H1 (cell line): Measurements from ENCODE around the gene RELN. TPM values are rescaled to one million over a fixed set of nuclear protein-coding genes. Genes with fewer than 3 reads are reported as not detected.

Experiments
- CTCF ChIA-PET: fragments of 300-600 bp; sonication (Branson Sonifier 250); formaldehyde crosslinking; loops from one replicate; lab custom pipeline; 2021; ENCODE audit not compliant: partially characterized antibody; lab: Charles Lee
- POLR2A ChIA-PET: fragments of 300-600 bp; sonication (Branson Sonifier 250); formaldehyde crosslinking; loops from one replicate; lab custom pipeline; 2021; ENCODE audit warnings: inconsistent platforms; ENCODE audit not compliant: partially characterized antibody; lab: Charles Lee
- DNase-seq, 2 experiments: peaks; one replicate each; pipeline versions ENCODE4 v3.0.0 to v3.0.0-alpha.2; 2010 to 2022; ENCODE audit warnings: low spot score in 2 of 2, low read depth in 1 of 2, mixed read lengths in 1 of 2
- FAIRE-seq: peaks from 2 replicates; lab custom pipeline; 2011; peaks lifted over from hg19 to GRCh38; lab: Jason Lieb, UNC
- H2AFZ ChIP-seq: 2 replicates; pipeline ENCODE4 v1.8.1; 2012; ENCODE audit warnings: low read length, inconsistent platforms
- H2AK5ac ChIP-seq: 2 replicates; pipeline ENCODE4 v1.6.1; 2013; ENCODE audit warnings: low read depth, low read length
- H2BK120ac ChIP-seq: replicated peaks from 2 replicates; pipeline ENCODE3; 2013; ENCODE audit warnings: low read depth, low read length, inconsistent platforms
- H2BK12ac ChIP-seq: 2 replicates; pipeline ENCODE4 v1.6.1; 2013; ENCODE audit warnings: low read depth, low read length
- H2BK15ac ChIP-seq: 2 replicates; pipeline ENCODE4 v1.6.1; 2013; ENCODE audit warnings: low read length
- H2BK20ac ChIP-seq: 2 replicates; pipeline ENCODE4 v1.6.1; 2013; ENCODE audit warnings: low read length
- H2BK5ac ChIP-seq: 2 replicates; pipeline ENCODE4 v1.6.1; 2013; ENCODE audit warnings: low read depth, low read length
- H3K14ac ChIP-seq: 2 replicates; pipeline ENCODE4 v1.6.1; 2013; ENCODE audit warnings: inconsistent platforms; ENCODE audit not compliant: insufficient read length
- H3K18ac ChIP-seq: 2 replicates; pipeline ENCODE4 v1.6.1; 2013; ENCODE audit warnings: low read length; ENCODE audit errors: extremely low read depth
- H3K23ac ChIP-seq: 2 replicates; pipeline ENCODE4 v1.6.1; 2013; ENCODE audit warnings: inconsistent platforms; ENCODE audit not compliant: insufficient read length
- H3K23me2 ChIP-seq: 2 replicates; pipeline ENCODE4 v1.6.1; 2013; ENCODE audit warnings: low read depth, low read length
- H3K27ac ChIP-seq: 2 replicates; pipeline ENCODE4 v1.6.1; 2011; ENCODE audit warnings: low read depth, low read length, inconsistent platforms
- H3K27me3 ChIP-seq, 4 experiments: replicated peaks in 1 of 4; 1 replicate in 1 of 4; 2 replicates in 3 of 4; pipeline versions ENCODE4 v1.6.1 to v1.8.1; 2011 to 2013; ENCODE audit warnings: low read length in 3 of 4, mild to moderate bottlenecking in 3 of 4, inconsistent platforms in 2 of 4, mixed read lengths in 2 of 4, moderate library complexity in 1 of 4; ENCODE audit not compliant: control insufficient read depth in 3 of 4, insufficient read depth in 3 of 4; ENCODE audit errors: extremely low read depth in 1 of 4
- H3K36me3 ChIP-seq, 4 experiments: 2 replicates each; pipeline versions ENCODE4 v1.6.1 to v1.8.1; 2011 to 2013; ENCODE audit warnings: mild to moderate bottlenecking in 4 of 4, low read length in 3 of 4, moderate library complexity in 2 of 4, control low read depth in 1 of 4, inconsistent platforms in 1 of 4; ENCODE audit not compliant: insufficient read depth in 4 of 4, control insufficient read depth in 2 of 4
- H3K4ac ChIP-seq: replicated peaks from 2 replicates; pipeline ENCODE3; 2013; ENCODE audit warnings: low read length, low read depth, mixed read lengths, inconsistent platforms; ENCODE audit not compliant: insufficient read length
- H3K4me1 ChIP-seq, 4 experiments: replicated peaks in 1 of 4; 1 replicate in 1 of 4; 2 replicates in 3 of 4; pipeline versions ENCODE4 v1.6.1 to v1.8.1; 2011 to 2013; ENCODE audit warnings: low read length in 3 of 4, inconsistent platforms in 2 of 4, mixed read lengths in 1 of 4; ENCODE audit not compliant: insufficient read depth in 4 of 4, control insufficient read depth in 3 of 4
- H3K4me2 ChIP-seq, 2 experiments: 2 replicates each; pipeline versions ENCODE4 v1.6.1 to v1.8.1; 2011 to 2013; ENCODE audit warnings: low read depth in 2 of 2, low read length in 2 of 2, control low read depth in 1 of 2, inconsistent platforms in 1 of 2, mild to moderate bottlenecking in 1 of 2; ENCODE audit not compliant: insufficient read depth in 1 of 2
- H3K4me3 ChIP-seq, 4 experiments: fragments of 200-600, 300-600 bp in 1 of 4; sonication (generic), shearing (Covaris generic), sonication (Bioruptor Twin) in 1 of 4; 2 replicates each; pipeline versions ENCODE4 v1.5.1 to v1.8.1; 2011 to 2016; ENCODE audit warnings: low read length in 4 of 4, low read depth in 3 of 4, control low read depth in 2 of 4, inconsistent platforms in 2 of 4, mild to moderate bottlenecking in 2 of 4, mixed read lengths in 1 of 4, moderate library complexity in 1 of 4; ENCODE audit not compliant: insufficient read depth in 2 of 4; ENCODE audit errors: extremely low read depth in 1 of 4
- H3K56ac ChIP-seq: replicated peaks from 2 replicates; pipeline ENCODE3; 2013; ENCODE audit warnings: low read depth, mild to moderate bottlenecking, mixed read lengths, low read length, inconsistent platforms; ENCODE audit not compliant: insufficient read length
- H3K79me1 ChIP-seq: 2 replicates; pipeline ENCODE4 v1.6.1; 2013; ENCODE audit warnings: low read depth, low read length, control low read depth
- H3K79me2 ChIP-seq, 2 experiments: 2 replicates each; pipeline versions ENCODE4 v1.6.1 to v1.8.1; 2012 to 2013; ENCODE audit warnings: low read length in 2 of 2, mild to moderate bottlenecking in 2 of 2, inconsistent platforms in 1 of 2; ENCODE audit not compliant: insufficient read depth in 2 of 2, control insufficient read depth in 1 of 2
- H3K9ac ChIP-seq, 4 experiments: replicated peaks in 1 of 4; 1 replicate in 1 of 4; 2 replicates in 3 of 4; pipeline versions ENCODE4 v1.6.1 to v1.8.1; 2011 to 2013; ENCODE audit warnings: low read depth in 3 of 4, low read length in 3 of 4, control low read depth in 2 of 4, mild to moderate bottlenecking in 2 of 4, moderate library complexity in 2 of 4, inconsistent platforms in 1 of 4; ENCODE audit errors: extremely low read depth in 1 of 4
- H3K9me3 ChIP-seq, 2 experiments: 2 replicates each; pipeline versions ENCODE4 v1.6.1 to v1.8.1; 2012 to 2013; ENCODE audit warnings: mild to moderate bottlenecking in 2 of 2, moderate library complexity in 2 of 2, control low read depth in 1 of 2, inconsistent platforms in 1 of 2, low read depth in 1 of 2, low read length in 1 of 2, mixed read lengths in 1 of 2; ENCODE audit not compliant: insufficient read depth in 2 of 2
- H4K20me1 ChIP-seq, 2 experiments: replicated peaks in 1 of 2; 2 replicates each; pipeline versions ENCODE3 to v1.8.1; 2011 to 2013; ENCODE audit warnings: inconsistent platforms in 2 of 2, low read length in 2 of 2, mild to moderate bottlenecking in 1 of 2; ENCODE audit not compliant: insufficient read depth in 2 of 2, control insufficient read depth in 1 of 2
- H4K5ac ChIP-seq: 2 replicates; pipeline ENCODE4 v1.6.1; 2013; ENCODE audit warnings: low read length, low read depth, mixed read lengths, inconsistent platforms; ENCODE audit not compliant: insufficient read length
- H4K8ac ChIP-seq: 2 replicates; pipeline ENCODE4 v1.8.0; 2013; ENCODE audit warnings: mild to moderate bottlenecking, moderate library complexity, low read length, inconsistent platforms; ENCODE audit not compliant: insufficient read depth; ENCODE audit errors: extremely low read depth
- H4K91ac ChIP-seq: replicated peaks from 2 replicates; pipeline ENCODE3; 2013; ENCODE audit warnings: low read length, mixed read lengths, inconsistent platforms; ENCODE audit not compliant: insufficient read length
- CEBPB ChIP-seq: IDR thresholded peaks from 2 replicates; pipeline ENCODE4 v1.6.1; 2012; ENCODE audit warnings: low read depth, low read length
- CREB1 ChIP-seq: IDR thresholded peaks from 2 replicates; pipeline ENCODE4 v1.6.1; 2012; ENCODE audit warnings: inconsistent platforms
- MAX ChIP-seq: IDR thresholded peaks from 2 replicates; pipeline ENCODE4 v1.6.1; 2012; ENCODE audit warnings: inconsistent platforms
- POLR2AphosphoS5 ChIP-seq: IDR thresholded peaks from 2 replicates; pipeline ENCODE4 v1.6.1; 2011; ENCODE audit warnings: low read depth, low read length
- POU5F1 ChIP-seq: IDR thresholded peaks from 2 replicates; pipeline ENCODE4 v1.6.1; 2011; ENCODE audit warnings: low read depth, mild to moderate bottlenecking, low read length, moderate library complexity
- RFX5 ChIP-seq: IDR thresholded peaks from 2 replicates; pipeline ENCODE4 v1.6.1; 2011; ENCODE audit warnings: low read depth, low read length, improper control_type of control experiment, borderline replicate concordance
- RXRA ChIP-seq: IDR thresholded peaks from 2 replicates; pipeline ENCODE4 v1.6.1; 2011; ENCODE audit warnings: low read depth, mild to moderate bottlenecking, low read length, moderate library complexity; ENCODE audit not compliant: insufficient read depth
- SIN3A ChIP-seq, 2 experiments: IDR thresholded peaks in 1 of 2; conservative IDR thresholded peaks in 1 of 2; 2 replicates each; pipeline ENCODE4 v1.6.1; 2011 to 2012; ENCODE audit warnings: low read length in 2 of 2, improper control_type of control experiment in 1 of 2, low read depth in 1 of 2, mild to moderate bottlenecking in 1 of 2
- SIX5 ChIP-seq: IDR thresholded peaks from 2 replicates; pipeline ENCODE4 v1.6.1; 2011; ENCODE audit warnings: mild to moderate bottlenecking, low read depth, low read length
- SP1 ChIP-seq: IDR thresholded peaks from 2 replicates; pipeline ENCODE4 v1.6.1; 2011; ENCODE audit warnings: low read depth, low read length
- WGBS, 2 experiments: shearing (Covaris generic) in 1 of 2; methylation state at CpG; one replicate each; pipeline versions ENCODE4 v1.1.6 to v1.1.7; 2013 to 2015; ENCODE audit warnings: low lambda C conversion rate in 2 of 2, mixed read lengths in 2 of 2, inconsistent platforms in 1 of 2, low coverage in 1 of 2, missing lambda C conversion rate in 1 of 2; ENCODE audit not compliant: insufficient replicate concordance in 2 of 2, insufficient coverage in 1 of 2, insufficient read length in 1 of 2; ENCODE audit errors: extremely low coverage in 1 of 2, missing lambda C conversion rate in 1 of 2; 5-methylcytosine and 5-hydroxymethylcytosine counted together
- polyA plus RNA-seq, 7 experiments: library from polyadenylated mRNA; depleted of rRNA in 3 of 7; stranded (reverse) in 5 of 7; unstranded in 2 of 7; fragments of >200 nt in 5 of 7; fragments of 200-250 nt in 2 of 7; gene quantifications; 1 replicate in 5 of 7; 2 replicates in 1 of 7; 4 replicates in 1 of 7; pipeline versions ENCODE4 v1.2.1 to v1.2.3, GENCODE V29; 2011 to 2013; ENCODE audit warnings: missing spikeins in 2 of 7, mixed read lengths in 2 of 7
- total RNA-seq: library from RNA; stranded (reverse); fragmentation: NEBNext Ultra II Directional; extraction: Animal tissue kit (Norgen Biotek cat#: 25700); gene quantifications from 2 replicates; pipeline ENCODE4 v1.2.1, GENCODE V29; 2021
- TF ChIP-seq, protein P1 (sequence below): IDR thresholded peaks from 2 replicates; pipeline ENCODE4 v1.6.1; 2012; ENCODE audit warnings: inconsistent platforms

The RELN gene
- total and polyA plus RNA-seq, 2 of the 8 experiments (the other 6 are each of a cell fraction or from before 2014, with no cell fraction given): 0.03 to 0.07 TPM

GRCh38 chr7:103577059-103577458 lies 412.4 kb downstream of the RELN start:
- no peak overlapping the region for H2AK5ac ChIP-seq
- no peaks in the 10 kb centered on the region for H3K4me1 ChIP-seq
- no peak overlapping the region for H2AFZ ChIP-seq
- no peak overlapping the region for H3K9ac ChIP-seq
- H3K14ac ChIP-seq: no peak overlapping the region
- no peaks in the 10 kb centered on the region for H3K23me2 ChIP-seq
- H3K9me3 ChIP-seq: no peaks in the 10 kb centered on the region
- H2BK20ac ChIP-seq: no peak overlapping the region
- no peak overlapping the region for H3K23ac ChIP-seq
- DNase-seq: no peak
- FAIRE-seq: no peak
- no peaks in the 10 kb centered on the region for H3K79me2 ChIP-seq
- no peak overlapping the region for H3K27ac ChIP-seq
- H3K4me3 ChIP-seq: no peak overlapping the region
- no peak overlapping the region for H2BK5ac ChIP-seq
- no peak overlapping the region for H2BK120ac ChIP-seq
- no peak overlapping the region for H4K8ac ChIP-seq
- H3K27me3 ChIP-seq: no peaks in the 10 kb centered on the region
- no peak overlapping the region for H4K91ac ChIP-seq
- H3K4me2 ChIP-seq: no peak overlapping the region
- H3K36me3 ChIP-seq: no peaks in the 10 kb centered on the region
- H2BK15ac ChIP-seq: no peak overlapping the region
- CTCF ChIA-PET: interaction anchor here (1.0 kb wide), 1 partner anchor 10 kb away, joined by 3 read pairs; no protein-coding TSS in a partner anchor
- POLR2A ChIA-PET: no interaction called here
- H2BK12ac ChIP-seq: no peak overlapping the region
- H3K79me1 ChIP-seq: no peaks in the 10 kb centered on the region
- WGBS, 2 experiments: 82% methylated on average over 2 of the region's 2 CpGs; no CpG with 5 or more reads in 1 of the 2 experiments
- TF ChIP-seq SIN3A (conservative IDR thresholded peaks at IDR 0.05 in 1 of 2, IDR thresholded peaks at IDR 0.05 in 1 of 2; ENCODE audit: low read depth in 1 of 2, low read length in 2 of 2) (no peak), POU5F1 (no peak), SIX5 (no peak), MAX (no peak), SP1 (no peak), RFX5 (no peak), RXRA (no peak), CREB1 (no peak), CEBPB (no peak), POLR2AphosphoS5 (no peak)
- TF ChIP-seq, protein P1, sequence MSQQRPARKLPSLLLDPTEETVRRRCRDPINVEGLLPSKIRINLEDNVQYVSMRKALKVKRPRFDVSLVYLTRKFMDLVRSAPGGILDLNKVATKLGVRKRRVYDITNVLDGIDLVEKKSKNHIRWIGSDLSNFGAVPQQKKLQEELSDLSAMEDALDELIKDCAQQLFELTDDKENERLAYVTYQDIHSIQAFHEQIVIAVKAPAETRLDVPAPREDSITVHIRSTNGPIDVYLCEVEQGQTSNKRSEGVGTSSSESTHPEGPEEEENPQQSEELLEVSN: no peak
- no peaks in the 10 kb centered on the region for H4K20me1 ChIP-seq
- no peak overlapping the region for H4K5ac ChIP-seq
- H3K18ac ChIP-seq: no peak overlapping the region
- no peak overlapping the region for H3K56ac ChIP-seq
- H3K4ac ChIP-seq: no peak overlapping the region
